Effector memory CD4-positive, alpha-beta T cell (primary cell): ENCODE measurements around the gene DMC1.
"Not testable (repeated sequence)": the region's sequence is repeated elsewhere in the genome, so short reads cannot be mapped to it uniquely, and the experiment has no call there.

Source experiments
- DNase-seq, 3 donors: peaks; one replicate each; pipeline ENCODE4 v3.0.0-alpha.2; 2020
- H3K27ac ChIP-seq: 2 replicates; pipeline ENCODE4 v1.7.0; 2013; ENCODE audit warnings: mild to moderate bottlenecking, low read length, moderate library complexity; ENCODE audit not compliant: insufficient read depth, poor library complexity, severe bottlenecking
- H3K27me3 ChIP-seq: replicated peaks from 2 replicates; pipeline ENCODE4 v1.7.0; 2013; ENCODE audit warnings: mild to moderate bottlenecking, low read length; ENCODE audit not compliant: insufficient read depth, control insufficient read depth, poor library complexity, severe bottlenecking
- H3K36me3 ChIP-seq: 2 replicates; pipeline ENCODE4 v1.7.0; 2013; ENCODE audit warnings: mild to moderate bottlenecking, low read length, moderate library complexity; ENCODE audit not compliant: control insufficient read depth, insufficient read depth
- H3K4me1 ChIP-seq: 2 replicates; pipeline ENCODE4 v1.7.0; 2013; ENCODE audit warnings: low read length, mild to moderate bottlenecking; ENCODE audit not compliant: control insufficient read depth, insufficient read depth, poor library complexity, severe bottlenecking
- H3K4me3 ChIP-seq: 2 replicates; pipeline ENCODE4 v1.7.0; 2013; ENCODE audit warnings: low read length, low read depth, mild to moderate bottlenecking; ENCODE audit not compliant: insufficient read depth, poor library complexity, severe bottlenecking
- H3K9me3 ChIP-seq: 2 replicates; pipeline ENCODE4 v1.7.0; 2013; ENCODE audit warnings: mild to moderate bottlenecking, low read length, moderate library complexity; ENCODE audit not compliant: control insufficient read depth

The DMC1 gene

DNA sequence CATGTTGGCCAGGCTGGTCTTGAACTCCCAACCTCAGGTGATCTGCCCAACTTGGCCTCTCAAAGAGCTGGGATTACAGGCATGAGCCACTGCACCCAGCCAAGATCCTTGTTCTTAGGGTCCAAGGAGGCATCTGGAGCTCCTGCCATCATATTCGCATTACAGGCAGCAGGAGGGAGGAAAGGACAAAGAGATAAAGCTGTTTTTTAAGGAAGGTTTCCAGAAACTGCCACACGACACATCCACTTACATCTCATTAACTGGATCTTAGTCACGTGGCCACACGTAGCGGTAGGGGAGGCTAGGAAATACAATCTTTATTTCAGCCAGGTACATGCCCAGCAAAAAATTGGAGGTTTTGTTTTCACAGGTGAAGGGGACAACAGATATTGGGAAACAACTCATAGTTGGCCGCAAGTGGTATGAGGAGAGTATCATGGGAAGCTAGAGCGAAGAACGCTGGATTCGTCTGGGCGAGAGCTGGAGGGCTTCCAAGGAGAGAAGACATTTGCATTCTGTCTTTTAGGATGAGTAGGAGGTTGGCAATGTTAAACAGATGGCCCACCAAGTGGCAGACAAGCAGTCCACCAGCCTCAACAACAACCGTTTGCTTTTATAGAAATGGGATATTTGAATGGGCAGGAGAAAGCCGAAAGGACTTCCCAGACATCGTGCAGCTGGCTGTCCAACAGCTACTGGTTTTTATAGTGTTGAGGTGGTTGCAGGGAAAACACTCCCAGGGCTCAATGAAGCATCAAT lies 39.2 kb upstream of the DMC1 start:
- no peaks in the 10 kb centered on the region for H3K4me1 ChIP-seq
- no peaks in the 10 kb centered on the region for H3K9me3 ChIP-seq
- no peak overlapping the region for H3K27ac ChIP-seq
- no peak for DNase-seq
- no peaks in the 10 kb centered on the region for H3K36me3 ChIP-seq
- H3K4me3 ChIP-seq, result no peak overlapping the region
- H3K27me3 ChIP-seq, result no peaks in the 10 kb centered on the region

DNA sequence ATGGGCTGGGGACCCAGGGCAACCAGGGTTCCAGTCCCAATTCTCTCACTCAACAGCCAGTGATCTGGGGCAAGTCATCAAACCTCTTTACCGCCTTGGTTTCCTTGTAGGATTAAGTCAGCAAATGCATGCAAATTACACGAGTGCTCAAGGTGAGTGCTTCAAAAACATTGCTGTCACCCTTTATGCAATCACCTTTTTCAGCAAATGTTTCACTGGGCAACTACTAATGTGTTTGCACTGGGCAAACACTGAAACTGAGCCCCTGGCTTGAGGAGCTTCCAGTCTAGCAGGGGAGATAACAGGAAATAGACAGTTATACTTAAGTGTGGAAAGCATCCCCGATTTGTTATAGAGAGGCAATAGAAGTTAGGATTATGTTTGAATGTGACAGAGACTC lies 37.7 kb upstream of the DMC1 start:
- Histone ChIP-seq H3K9me3 (no peaks in the 10 kb centered on the region), H3K4me1 (no peaks in the 10 kb centered on the region), H3K27ac (no peak overlapping the region), H3K27me3 (no peaks in the 10 kb centered on the region), H3K36me3 (no peaks in the 10 kb centered on the region), H3K4me3 (no peak overlapping the region)
- DNase-seq, result no peak

DNA sequence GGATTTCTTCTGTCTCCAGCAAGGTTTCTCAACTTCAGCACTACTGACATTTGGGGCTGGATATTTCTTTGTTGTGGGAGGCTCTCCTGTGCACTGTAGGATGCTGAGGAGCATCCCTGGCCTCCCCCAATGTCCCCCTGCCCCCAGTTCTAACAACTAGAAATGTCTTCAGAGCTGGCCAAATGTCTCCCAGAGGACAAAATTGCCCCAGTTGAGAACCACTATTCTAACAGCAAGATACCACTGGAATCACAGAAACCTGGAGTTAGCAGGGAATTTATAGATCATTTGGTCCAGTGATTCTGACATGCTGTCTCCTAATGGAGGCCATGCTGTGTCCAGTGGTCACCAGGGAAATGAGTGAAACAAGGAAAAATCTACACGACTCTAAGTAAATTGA lies 32.2 kb upstream of the DMC1 start:
- no peaks in the 10 kb centered on the region for H3K4me1 ChIP-seq
- DNase-seq, result no peak
- H3K36me3 ChIP-seq, result no peaks in the 10 kb centered on the region
- H3K9me3 ChIP-seq, result no peaks in the 10 kb centered on the region
- H3K4me3 ChIP-seq, result no peak overlapping the region
- no peak overlapping the region for H3K27ac ChIP-seq
- no peaks in the 10 kb centered on the region for H3K27me3 ChIP-seq

DNA sequence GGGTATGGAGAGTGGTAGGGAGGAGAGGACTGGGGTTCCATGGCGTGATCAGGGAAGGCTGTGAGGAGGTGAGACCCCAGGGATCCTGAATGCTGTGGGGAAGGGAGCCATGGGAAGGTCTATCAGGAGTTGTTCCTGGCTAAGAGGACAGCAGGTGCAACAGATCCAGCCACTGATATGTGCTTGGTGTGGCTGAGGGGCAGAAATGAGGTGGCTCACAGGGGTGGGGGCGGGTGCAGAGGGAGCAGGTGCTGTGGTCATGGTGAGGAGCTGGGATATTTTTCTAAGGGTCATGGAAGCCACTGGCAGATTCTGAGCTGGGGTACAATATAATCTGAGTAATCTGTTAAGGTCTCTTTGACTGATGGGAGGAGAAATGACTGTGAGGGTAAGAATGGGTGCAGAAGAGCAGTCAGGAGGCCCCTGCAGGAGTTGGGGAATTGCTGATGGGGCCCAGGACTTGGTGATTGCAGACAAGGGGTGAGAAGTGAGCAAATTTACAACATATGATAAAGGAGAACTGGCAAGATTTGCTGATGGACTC lies 31.3 kb upstream of the DMC1 start:
- no peak for DNase-seq
- Histone ChIP-seq H3K4me3 (no peak overlapping the region), H3K4me1 (no peaks in the 10 kb centered on the region), H3K9me3 (no peaks in the 10 kb centered on the region), H3K27me3 (no peaks in the 10 kb centered on the region), H3K36me3 (no peaks in the 10 kb centered on the region), H3K27ac (no peak overlapping the region)

DNA sequence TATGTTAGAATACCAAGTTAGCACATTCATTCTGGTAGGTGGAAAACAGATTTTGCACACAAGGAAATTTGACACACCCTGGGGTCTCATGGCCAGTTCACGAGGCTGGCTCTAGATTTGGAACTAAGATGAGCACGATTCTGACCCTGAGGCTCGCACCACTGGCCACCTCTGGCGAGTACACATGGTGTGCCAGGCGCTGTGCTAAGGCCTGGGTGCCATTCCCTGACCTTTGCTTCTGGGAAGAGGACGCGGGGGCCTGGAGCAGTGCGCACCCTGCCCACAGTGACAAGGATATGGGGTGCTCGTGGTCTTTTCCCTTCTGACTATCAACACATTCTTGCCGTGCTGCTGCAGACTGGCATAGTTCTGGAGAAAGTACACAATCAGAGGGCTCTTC lies 29.5 kb upstream of the DMC1 start:
- no peak for DNase-seq
- Histone ChIP-seq H3K27me3 (no peaks in the 10 kb centered on the region), H3K27ac (no peak overlapping the region), H3K4me3 (no peak overlapping the region), H3K9me3 (no peaks in the 10 kb centered on the region), H3K4me1 (no peaks in the 10 kb centered on the region), H3K36me3 (no peaks in the 10 kb centered on the region)

DNA sequence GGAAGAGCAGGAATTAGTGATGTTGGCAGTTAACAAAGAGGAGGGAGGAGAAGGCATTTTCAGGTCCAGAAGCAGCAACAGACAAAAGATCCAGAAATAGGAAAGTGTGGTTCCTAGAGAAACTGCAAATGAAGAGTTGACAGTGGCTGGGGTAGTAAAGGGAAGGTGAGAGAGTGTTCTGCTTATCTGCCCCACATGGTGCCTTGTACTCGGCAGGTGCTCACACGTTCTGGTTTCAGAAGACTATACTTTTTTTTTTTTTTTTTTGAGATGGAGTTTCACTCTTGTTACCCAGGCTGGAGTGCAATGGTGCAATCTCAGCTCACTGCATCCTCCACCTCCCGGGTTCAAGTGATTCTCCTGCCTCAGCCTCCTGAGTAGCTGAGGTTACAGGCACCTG lies 12.9 kb upstream of the DMC1 start:
- not testable (repeated sequence) for H3K27ac ChIP-seq, H3K9me3 ChIP-seq, H3K4me3 ChIP-seq, H3K27me3 ChIP-seq, DNase-seq, H3K4me1 ChIP-seq, H3K36me3 ChIP-seq

DNA sequence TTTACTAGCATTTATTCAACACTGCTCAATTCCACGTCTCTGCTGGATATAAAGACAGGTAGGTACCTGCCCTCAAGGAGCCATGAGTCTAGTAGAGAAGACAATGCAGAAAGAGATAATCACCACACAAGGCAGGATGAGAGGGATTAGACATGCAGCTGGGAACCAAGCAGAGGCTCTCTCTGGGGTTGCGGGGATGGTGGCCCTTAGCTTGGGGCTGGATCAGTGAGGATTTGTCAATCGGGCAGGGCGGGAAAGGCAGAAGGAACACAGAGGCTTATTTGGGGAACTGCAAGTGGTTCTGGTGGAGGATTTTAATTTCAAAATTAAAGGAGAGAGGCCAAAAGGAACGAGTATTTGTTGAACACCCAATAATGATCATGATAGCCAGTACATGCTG lies 8.5 kb upstream of the DMC1 start:
- no peaks in the 10 kb centered on the region for H3K36me3 ChIP-seq
- no peaks in the 10 kb centered on the region for H3K27me3 ChIP-seq
- no peak for DNase-seq
- H3K9me3 ChIP-seq, result no peaks in the 10 kb centered on the region
- no peak overlapping the region for H3K4me3 ChIP-seq
- no peak overlapping the region for H3K27ac ChIP-seq
- no peaks in the 10 kb centered on the region for H3K4me1 ChIP-seq

DNA sequence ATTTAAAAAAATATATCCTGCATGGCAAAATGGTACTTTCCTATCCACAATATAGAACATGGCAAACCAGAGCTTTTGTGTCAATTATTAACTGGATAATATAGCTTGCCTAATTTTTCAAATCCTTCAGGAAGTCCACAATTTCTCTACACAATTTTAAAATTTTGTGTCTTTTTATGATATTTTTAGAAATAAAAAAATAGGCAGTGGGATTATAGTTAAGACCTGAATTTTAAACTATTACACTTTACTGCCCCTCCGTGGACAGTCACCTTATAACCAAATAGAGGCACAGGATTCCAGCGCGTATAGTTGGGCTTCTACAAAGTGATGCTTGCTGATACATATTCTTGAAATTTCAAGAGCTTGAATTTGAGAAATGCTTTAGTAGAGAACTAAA lies 2.1 kb upstream of the DMC1 start:
- peak in 1 of 3 donors; percentile 6 for DNase-seq
- Histone ChIP-seq H3K27me3 (no peaks in the 10 kb centered on the region), H3K4me1 (peaks cover 12% of the 10 kb centered on the region), H3K4me3 (no peak overlapping the region), H3K36me3 (no peaks in the 10 kb centered on the region), H3K9me3 (no peaks in the 10 kb centered on the region), H3K27ac (no peak overlapping the region)

DNA sequence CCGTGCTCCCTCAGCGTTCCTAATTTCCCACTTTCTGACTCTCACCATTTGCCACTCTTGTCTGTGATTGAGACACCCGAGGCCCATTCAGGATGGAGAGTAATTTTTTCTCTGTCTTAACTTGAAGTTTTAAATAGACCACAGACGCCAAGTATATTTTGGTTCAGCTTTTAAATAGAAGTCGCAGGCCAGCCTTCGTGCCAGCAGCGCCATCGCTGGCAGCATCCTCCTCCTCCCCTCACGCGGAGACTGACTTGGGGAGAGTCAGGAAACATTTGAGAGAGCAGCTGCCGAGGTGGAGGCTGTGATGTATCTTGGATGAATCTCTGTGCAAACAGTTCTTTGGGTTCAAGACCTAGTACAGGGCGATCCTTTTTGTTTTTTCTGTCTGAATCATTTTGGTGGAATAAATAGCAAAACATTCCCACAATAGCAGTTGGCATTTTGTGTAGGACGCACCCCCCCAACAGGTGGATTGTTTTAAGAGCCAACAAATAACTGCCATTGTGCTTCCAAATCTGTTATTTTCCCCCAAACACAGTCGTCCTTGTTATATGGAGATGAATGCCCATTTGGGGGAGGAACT lies 889 bp upstream of the DMC1 start:
- no peaks in the 10 kb centered on the region for H3K27me3 ChIP-seq
- peak in 1 of 3 donors; percentile 5 for DNase-seq
- H3K4me1 ChIP-seq, result peaks cover 12% of the 10 kb centered on the region
- H3K9me3 ChIP-seq, result no peaks in the 10 kb centered on the region
- no peaks in the 10 kb centered on the region for H3K36me3 ChIP-seq
- H3K27ac ChIP-seq, result peak overlapping the region; percentile 54
- peak overlapping the region; percentile 54 for H3K4me3 ChIP-seq

DNA sequence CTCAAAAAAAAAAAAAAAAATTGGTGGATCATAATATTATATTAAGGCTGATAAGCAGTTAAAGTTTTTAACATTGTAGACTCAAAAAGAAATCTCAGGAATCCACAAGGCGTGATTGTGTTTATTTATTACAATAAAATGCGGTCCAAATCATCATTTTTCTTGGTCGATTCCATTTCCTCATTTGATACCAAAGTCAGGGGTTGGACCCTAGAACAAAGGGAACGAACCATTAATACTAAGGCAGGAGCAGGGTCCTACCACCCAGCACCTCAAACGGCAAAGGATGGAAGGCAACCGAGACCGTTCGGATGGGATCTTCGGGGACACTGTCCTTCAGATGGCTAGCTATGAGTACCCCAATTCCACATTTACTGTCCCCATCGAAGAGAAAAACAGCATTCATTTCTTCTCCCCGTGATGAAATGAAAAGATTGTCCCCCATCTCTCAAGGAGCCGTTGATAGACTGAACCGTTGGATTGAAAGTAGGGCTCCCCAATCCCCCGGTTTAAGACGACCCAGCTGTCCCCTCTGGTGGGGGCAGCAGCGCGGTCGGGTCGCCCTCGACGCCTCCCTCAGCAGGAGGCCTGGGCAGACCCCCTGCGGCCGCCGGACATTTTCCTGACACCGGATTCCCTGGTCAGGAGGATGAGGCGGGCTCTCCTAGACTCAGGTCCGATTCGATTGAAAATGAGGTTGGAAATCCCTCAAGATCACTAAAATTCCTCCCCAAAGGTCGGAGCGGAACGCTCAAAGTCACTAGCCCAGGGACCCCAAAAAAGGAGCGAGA lies 607 bp downstream of the DMC1 start:
- Histone ChIP-seq H3K27ac (peak overlapping the region; percentile 49), H3K36me3 (no peaks in the 10 kb centered on the region), H3K4me1 (peaks cover 12% of the 10 kb centered on the region), H3K9me3 (no peaks in the 10 kb centered on the region), H3K4me3 (peak overlapping the region; percentile 69), H3K27me3 (no peaks in the 10 kb centered on the region)
- no peak for DNase-seq
